Fibroblast of the aortic adventitia (primary cell): ENCODE measurements around the gene OR6B1. TPM values are rescaled to one million over a fixed set of nuclear protein-coding genes. Genes with fewer than 3 reads are reported as not detected.

Experiments
- DNase-seq: peaks from one replicate; pipeline ENCODE4 v3.0.0-alpha.2; 2010; ENCODE audit warnings: low read depth
- H3K4me3 ChIP-seq: 2 replicates; pipeline ENCODE4 v1.5.1; 2011; ENCODE audit warnings: low read depth, mild to moderate bottlenecking, control low read depth, low read length, moderate library complexity
- CTCF ChIP-seq: IDR thresholded peaks from 2 replicates; pipeline ENCODE4 v1.5.1; 2011; ENCODE audit warnings: mild to moderate bottlenecking, low read length, control low read depth, inconsistent platforms; ENCODE audit not compliant: insufficient read depth
- total RNA-seq: library from RNA; depleted of rRNA; stranded (reverse); fragments of >200 nt; gene quantifications from 2 replicates; pipeline ENCODE4 v1.2.3, GENCODE V29; 2012; ENCODE audit warnings: low replicate concordance

OR6B1 gene
- total RNA-seq, 1 donor: not detected

- no peak for TF ChIP-seq CTCF
- no peak overlapping the region for H3K4me3 ChIP-seq
- no peak for DNase-seq
These were observed 20.1 kb upstream of the OR6B1 start for GRCh38 chr7:143979998-143980397.

DNA sequence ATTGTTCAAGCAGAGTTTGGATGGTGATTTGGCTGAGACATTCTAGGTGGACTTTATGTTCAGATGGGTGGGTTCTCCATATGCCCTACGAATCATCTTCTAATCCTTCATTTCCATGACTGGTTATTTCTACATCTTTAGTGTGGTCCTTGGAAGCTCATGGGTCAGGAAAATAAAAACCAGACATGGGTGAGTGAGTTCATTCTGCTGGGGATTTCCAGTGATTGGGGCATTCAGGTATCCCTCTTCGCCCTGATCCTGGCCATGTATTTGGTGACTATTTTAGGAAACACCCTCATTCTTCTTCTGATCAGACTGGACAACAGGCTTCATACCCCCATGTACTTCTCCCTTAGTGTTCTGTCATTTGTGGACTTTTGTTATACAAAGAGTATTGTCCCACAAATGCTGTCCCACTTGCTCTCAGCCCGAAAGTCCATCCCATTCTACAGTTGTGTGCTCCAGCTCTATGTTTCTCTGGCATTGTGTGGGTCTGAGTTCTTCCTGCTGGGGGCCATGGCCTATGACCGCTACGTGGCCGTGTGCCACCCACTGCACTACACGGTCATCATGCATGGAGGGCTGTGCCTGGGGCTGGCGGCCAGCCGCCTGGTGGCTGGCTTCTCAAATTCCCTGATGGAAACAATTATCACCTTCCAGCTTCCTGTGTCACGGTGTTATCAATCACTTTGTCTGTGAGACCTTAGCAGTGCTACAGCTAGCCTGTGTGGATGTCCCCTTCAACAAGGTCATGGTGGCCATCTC is 19.2 kb upstream of the OR6B1 start:
- DNase-seq: no peak
- no peak overlapping the region for H3K4me3 ChIP-seq
- TF ChIP-seq CTCF: no peak

DNA sequence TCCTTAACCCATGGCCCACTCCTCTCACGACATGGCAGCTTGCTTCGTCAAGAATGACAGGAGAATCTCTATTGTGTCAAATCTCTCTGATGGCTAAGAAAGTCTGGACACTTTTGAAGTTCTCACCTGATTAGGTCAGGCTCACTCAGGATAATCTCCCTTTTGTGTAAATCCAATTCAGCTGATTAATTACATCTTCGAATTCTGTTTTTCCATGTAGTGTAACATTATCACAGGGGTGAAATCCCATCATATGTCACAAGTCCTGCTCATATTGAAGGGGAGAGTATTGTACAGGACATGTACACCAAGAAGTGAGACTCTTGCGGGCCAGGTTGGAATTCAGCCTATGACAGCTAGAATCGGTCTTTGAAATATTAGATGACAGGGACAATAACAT is 16.2 kb upstream of the OR6B1 start:
- DNase-seq: no peak
- H3K4me3 ChIP-seq: no peak overlapping the region
- TF ChIP-seq CTCF: no peak

DNA sequence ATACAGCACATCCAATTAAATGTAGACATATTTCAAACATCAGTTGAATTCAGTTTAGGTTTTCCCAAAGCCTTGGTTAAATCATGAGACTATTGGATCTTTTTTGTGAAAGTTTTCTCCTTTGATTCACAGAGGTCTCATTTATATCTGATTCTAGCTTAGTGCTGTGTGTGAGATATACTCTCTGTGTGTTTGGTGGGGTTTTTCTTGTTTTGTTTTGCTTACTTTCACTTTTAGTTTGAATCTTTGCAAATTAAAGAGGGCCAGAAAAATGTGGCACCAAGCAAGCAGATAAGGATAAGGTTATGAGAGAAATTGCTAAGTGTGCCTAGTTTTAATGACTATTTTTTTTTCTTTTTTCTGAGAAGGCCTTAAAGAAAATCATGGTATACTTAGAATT is 12.6 kb upstream of the OR6B1 start:
- no peak for TF ChIP-seq CTCF
- H3K4me3 ChIP-seq: no peak overlapping the region
- DNase-seq: no peak

DNA sequence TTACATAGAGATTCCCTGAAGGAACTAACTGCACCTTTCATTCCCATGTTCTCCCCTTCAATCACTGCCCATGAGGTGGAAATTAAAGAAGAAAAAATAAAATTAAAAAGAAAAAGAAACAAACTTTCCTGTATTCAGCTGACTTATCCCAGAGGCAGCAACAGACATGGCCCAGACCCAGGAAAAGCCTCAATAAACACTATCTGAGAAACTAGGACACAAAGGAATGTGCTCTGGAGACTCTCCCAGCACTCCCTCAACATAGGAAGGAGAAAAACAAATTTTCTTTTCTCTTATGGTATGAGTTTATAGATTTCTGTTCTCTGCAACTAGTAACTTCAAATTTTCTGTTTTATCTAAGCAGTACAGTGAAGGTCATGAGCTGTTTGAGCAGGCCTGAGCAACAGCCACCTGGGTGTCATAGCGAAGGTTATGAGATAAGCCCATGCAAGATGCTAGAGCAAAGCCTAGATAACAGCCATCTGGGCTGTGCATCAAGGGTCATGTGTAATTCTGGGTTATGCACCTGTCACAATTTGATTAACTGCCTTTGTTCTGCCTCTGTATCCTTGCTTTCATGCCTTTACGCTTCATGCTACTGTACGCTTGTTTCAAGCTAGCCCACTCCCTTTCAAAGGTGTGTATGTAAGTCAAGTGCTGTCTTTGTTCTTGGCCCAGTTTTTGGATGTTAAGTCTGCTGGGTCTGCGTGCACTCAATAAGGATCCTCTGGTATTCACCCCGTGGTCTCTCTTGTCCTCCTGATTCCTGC is 11.0 kb upstream of the OR6B1 start:
- peak; percentile 60 for DNase-seq
- no peak overlapping the region for H3K4me3 ChIP-seq
- no peak for TF ChIP-seq CTCF

DNA sequence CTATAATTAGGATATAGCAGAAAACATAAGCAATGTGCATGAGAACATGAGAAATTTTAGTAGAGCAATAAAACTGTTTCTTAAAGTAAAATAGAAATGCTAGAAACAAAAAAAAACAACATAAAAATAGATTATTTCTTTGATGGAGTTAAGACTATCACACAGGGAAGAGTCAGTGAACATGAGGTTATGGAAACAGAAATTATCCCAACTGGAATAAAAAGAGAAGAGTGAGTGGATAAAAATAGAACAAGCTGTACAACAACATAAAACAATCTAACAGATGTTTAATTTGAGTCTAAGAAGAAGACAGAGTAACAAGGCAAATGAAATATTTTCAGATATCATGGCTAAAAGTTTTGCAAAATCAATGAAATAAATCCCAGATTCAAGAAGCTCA is 7.5 kb upstream of the OR6B1 start:
- H3K4me3 ChIP-seq: no peak overlapping the region
- no peak for DNase-seq
- TF ChIP-seq CTCF: no peak

GRCh38 chr7:143993924-143994323 is 6.2 kb upstream of the OR6B1 start:
- DNase-seq: no peak
- H3K4me3 ChIP-seq: no peak overlapping the region
- no peak for TF ChIP-seq CTCF
